HG03097 (cell line): Measurements from ENCODE around the gene GARIN5A.

Source experiments
- ATAC-seq: cut with Tn5 transposase; IDR thresholded peaks from one replicate; pipeline ENCODE4 v1.9.1; 2021; ENCODE audit not compliant: unreplicated experiment, low FRiP score

The GARIN5A gene

DNA sequence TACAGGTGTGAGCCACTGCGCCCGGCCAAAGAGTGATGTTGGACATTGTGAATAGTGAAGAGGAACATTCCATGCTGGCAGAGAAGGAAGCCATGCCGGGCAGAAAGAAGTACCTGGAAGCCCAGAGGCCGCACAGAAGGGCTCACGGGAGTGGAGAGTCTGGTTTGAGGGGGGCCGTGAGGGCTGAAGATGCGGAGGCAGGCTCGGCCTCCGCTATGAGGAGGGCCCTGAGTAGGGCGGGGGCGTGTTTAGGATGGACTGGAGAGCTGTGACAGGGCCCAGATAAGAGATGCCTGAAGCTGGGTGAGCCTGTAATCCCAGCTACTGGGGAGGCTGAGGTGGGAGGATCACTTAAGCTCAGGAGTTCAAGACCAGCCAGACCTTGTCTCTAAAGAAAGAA lies 32.7 kb upstream of the GARIN5A start:
- no peak for ATAC-seq

DNA sequence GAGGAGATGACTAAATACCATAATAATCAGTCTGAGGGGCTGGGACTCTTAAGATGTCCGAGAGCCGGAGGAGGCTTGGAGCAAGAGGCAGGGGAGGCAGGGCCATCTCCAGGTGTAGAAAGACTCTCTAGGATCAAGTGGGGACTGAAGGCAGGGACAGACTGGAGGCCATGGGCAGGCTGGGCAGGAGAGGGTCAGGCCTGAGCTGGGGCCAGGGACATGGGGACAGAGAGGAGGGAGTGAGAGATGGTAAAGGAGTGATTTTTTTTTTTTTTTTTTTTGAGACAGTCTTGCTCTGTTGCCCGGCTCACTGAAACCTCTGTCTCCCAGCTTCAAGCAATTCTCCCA lies 32.2 kb upstream of the GARIN5A start:
- ATAC-seq = no peak

DNA sequence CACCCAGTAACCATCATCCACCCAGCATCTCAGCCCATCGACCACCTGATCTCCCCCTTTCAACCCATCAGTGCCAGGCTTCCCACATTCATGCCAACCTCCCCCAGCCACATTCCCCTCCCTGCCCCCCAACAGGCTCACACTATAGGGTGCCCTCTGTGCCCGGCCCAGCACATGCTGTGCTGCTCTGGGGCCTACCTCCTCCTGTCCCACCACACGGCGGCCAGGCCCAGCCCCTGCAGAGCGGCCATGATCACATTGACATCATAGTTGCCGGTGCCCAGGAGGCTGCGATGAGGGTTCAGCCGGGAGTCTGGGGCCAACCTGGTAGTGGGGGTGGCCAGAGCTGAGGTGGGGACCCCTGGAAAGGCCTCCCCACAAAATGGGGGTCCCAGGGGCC lies 30.7 kb upstream of the GARIN5A start:
- no peak for ATAC-seq

DNA sequence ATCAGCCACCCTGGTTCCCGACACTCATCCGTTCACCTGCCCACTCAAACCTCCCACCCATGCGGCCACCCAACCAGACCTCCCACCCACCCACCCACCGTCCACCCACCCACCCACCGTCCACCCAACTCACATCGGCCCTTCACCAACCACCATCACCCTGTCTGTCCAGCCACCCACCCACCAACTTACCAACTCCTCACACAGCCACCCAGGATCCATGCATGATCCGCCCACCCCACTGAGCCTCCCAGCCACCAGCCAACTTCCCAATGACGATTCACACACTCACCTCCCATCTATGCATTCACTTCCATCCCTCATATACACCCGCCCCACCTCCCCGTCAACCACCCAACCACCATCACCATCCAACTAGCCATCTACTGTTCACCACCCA lies 30.1 kb upstream of the GARIN5A start:
- ATAC-seq = no peak

DNA sequence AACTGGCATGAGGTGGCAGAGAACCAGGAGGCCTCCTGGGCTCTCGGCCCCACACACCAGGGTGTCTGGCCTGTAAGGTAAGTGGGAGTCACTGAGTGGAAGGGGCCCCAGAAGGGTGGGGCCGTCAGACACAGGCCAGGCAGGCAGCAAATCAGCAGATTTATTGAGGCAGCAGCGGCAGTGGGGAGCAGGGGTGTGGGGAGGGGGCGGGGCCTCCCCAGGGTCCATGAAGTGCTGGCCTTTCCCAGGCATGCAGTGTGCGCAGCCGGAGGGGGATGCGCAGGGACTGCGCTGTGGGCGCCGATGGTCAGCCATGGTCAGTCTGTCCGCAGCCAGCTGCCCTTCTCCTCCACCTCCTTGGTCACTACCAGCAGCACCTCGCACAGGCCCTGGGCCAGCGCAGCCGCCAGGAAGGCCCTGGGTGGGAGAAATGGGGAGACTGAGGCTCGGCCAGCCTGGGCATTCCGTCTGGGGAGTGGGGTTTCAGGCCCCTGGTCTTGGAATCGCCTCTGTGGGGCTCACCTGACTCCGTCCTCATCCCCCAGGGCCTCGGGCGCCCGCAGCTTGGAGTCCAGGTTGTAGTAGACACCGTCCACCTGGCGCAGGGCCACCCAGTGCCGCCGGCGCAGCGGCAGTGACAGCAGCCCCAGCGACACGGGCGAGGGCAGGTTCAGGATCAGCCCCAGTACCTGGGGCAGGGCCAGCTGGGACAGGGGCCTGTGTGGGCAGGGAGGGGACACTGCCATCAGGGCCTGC lies 29.4 kb upstream of the GARIN5A start:
- no peak for ATAC-seq

DNA sequence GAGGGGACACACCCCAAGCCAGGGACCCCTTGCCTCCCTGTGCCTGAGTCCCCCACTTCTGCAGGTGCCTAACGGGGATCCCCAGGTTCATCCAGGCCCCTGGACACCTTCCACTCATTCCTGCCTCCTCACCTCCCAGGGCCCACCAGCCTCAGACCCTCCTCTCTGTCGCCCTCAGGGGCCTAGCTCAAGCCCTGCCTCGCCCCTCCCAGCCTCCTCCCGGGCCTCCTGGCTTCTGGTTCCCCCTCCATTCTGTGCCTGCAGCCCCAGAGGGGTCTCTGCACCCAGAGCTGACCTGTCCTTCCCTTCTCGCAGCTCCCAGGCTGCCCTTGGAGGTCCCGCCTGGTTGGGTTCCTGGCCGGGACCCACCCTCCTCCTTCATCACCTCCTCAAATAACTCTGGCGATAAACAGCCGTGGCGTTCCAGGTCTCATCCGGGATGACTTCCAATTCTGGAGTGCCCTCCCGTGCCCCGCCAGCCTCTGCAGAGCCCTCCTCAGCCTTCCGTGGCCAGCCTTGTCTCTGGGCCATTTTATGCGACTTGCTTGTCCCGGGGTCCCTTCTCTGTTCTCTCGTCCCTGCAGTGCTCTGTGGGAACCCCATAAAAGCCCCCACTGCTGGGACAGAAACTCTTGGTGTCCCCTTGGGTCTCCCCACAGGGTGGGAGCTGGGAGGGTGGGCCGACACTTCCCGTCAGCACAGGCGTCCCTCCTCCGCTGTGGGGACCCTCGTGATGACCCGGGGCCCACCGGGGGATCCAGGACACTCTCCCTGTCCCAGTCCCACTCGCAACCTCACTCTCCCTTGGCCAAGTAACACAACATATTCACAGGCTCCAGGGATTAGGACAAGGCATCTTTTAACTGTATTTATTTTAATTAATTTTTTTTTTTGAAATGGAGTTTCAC lies 25.2 kb upstream of the GARIN5A start:
- ATAC-seq = no peak

DNA sequence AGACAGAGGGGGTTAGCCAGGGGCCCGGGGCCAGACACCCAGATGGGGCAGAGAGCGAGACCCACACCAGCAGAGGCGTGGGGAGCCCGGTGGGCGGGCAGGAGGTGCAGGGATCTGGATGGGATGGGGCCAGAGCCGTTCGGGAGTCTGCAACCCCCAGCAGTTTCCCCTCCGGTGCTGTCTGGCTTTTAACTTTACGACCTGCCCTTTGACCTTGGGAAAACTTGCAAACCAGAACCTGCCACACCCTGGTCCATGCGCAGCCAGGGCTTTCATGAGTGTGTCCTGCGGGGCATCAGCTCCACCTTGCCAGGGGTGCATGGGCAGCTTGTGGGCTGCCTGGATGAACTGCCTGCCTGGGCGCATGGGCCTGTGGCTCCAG lies 24.5 kb upstream of the GARIN5A start:
- ATAC-seq = no peak

DNA sequence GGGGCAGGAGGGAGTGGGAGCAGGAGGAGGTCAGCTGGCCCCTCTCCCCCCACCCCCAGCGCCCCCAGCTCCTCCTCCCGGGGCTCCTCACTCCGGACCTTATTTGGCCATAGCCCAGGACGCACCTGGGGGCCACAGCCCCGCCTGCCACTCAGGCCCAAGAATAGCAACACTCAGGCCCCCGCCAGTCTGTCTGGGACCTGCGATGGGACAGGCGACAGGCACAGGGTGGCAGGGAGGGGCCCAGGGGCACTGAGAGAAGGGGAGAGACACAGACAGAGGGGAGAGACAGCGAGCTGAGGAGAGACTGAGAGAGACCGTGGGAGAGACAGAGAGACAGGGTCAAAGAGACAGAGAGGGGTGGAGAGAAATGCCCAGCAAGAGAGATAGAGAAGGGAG lies 24.1 kb upstream of the GARIN5A start:
- ATAC-seq = no peak

DNA sequence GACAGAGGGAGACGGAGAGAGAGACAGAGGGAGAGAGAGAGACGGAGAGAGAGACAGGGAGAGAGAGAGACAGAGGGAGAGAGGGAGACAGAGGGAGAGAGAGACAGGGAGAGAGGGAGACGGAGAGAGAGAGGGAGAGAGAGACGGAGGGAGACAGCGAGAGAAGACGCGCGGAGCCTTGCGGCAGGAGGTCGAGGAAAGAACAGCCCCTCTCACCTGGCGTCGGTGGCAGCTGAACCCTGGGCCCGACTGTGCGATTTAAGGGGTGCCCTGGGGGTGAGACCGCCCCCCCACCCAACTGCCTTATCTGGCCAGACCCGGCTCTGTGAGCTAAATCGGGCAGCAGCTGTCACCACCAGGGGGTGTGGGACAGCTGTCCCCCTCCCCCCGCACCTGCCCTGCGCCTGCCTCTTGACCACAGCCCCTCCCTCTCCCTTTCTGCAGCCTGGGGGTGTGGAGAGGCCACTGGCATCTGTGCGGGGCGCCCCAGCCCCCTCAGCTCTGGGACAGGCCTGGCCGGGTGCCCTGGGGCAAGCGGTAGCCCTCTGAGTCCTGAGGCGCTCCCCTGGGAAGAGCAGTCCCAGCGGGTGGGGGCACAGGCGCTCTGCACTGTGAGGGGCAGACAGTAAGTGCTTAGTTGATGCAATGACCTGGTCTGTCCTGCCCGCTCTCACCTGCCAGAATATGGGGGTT lies 23.6 kb upstream of the GARIN5A start:
- ATAC-seq = no peak

DNA sequence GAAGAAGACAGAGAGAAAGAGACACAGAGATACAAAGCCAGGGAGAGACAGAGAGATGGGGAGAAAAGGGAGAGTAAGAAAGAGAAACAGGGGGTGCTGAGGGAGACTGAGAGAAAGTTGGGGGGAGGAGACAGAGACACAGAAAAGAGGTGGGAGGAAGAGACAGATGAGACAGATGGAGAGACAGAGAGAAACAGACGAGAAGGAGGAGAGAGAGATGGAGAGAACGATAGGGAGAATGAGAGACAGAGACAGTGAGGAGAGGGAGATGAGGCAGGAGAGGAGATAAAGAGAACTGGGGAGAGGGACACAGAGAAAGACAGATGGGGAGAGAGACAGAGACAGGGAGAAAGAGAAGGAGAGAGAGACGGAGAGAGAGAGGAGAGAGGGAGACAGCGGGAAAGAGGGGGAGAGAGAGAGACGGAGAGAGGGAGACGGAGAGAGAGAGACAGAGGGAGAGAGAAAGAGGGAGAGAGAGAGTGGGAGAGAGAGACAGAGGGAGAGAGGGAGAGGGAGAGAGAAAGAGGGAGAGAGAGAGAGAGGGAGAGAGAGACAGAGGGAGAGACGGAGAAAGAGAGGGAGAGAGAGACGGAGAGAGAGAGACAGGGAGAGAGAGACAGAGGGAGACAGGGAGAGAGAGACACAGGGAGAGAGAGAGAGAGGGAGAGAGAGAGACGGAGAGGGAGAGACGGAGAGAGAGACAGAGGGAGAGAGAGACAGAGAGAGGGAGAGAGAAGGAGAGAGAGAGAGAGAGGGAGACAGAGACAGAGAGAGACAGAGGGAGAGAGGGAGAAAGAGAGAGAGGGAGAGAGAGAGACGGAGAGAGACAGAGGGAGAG lies 21.8 kb upstream of the GARIN5A start:
- no peak for ATAC-seq

DNA sequence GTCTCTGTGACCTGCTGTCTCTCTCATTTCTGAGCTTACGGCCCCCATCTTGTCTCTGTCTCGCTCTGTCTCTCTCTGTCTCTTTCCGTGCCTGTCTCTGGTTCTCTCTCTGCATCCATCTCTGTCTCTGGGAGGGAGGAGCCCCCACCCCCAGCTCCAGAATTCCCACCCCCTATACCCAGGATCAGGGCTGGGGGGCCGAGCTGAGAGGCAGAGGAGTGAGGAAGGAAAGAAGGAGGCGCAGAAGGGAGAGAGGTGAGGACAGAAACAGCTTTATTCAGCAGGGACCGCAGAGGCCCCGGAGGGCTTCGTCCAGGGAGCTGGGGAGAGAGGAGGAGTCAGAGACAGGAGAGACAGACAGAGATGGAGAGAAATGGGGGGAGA lies 20.4 kb upstream of the GARIN5A start:
- ATAC-seq = no peak

DNA sequence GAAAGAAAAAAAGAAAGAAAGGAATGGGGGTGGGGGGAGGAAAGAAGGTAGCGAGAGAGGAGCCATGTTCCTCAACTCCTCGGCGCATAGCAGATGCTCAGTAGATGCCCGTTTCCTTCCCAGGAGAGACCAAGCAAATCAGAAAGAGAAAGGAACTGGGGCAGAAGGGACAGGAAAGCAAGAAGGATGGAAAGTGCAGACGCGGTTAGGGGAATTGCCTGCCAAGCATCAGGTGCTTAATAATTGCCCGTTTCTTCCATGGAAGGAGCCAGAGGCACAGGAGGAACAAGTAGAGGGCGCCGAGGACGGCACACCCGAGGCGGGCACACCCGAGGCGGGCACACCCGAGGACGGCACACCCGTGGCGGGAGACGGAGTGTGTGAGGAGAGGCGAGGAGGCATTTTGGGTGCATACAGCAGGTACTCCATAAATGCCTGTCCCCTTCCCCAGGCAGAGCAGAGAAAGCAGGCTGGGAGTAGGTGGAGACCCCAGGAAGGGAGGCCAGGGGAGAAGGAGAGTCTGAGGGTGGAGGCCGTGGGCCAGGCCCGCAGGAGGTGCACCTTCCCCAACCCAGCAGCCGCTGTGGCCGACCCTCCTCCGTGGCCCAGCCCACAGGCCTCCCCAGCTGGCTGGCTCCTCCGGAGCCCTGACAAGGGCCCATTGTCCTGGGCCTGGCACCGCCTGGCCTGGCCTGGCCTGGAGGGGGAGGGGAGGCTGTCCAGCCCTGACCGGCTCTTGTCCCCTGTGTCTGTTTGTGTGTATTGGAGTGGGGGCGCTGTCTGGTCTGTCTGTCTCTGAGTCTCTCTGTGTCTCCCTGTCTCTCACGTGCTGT lies 19.8 kb upstream of the GARIN5A start:
- no peak for ATAC-seq

DNA sequence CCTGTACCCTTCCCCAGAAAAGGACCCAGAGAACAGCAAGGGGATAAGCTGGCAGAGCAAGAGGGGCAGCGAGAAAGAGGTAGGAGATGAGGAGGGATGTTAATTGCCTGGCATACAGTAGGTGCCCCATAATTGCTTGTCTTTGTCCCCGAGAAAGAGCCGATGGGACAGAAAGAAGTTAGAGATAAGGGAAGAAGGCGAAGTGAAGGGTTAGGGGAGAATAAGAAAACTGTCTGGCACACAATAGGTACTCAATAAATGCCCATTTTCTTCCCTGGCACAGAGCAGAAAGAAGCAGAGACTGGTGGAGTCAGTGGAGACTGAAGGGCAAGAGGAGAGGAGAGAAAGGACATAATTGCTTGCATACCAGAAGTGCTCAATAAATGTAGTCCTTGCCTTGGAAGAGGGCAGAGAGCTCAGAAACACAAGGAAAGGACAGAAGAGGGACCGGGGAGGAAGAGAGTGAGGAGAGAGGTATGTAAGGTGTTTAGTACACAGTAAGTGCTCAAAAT lies 18.4 kb upstream of the GARIN5A start:
- no peak for ATAC-seq

DNA sequence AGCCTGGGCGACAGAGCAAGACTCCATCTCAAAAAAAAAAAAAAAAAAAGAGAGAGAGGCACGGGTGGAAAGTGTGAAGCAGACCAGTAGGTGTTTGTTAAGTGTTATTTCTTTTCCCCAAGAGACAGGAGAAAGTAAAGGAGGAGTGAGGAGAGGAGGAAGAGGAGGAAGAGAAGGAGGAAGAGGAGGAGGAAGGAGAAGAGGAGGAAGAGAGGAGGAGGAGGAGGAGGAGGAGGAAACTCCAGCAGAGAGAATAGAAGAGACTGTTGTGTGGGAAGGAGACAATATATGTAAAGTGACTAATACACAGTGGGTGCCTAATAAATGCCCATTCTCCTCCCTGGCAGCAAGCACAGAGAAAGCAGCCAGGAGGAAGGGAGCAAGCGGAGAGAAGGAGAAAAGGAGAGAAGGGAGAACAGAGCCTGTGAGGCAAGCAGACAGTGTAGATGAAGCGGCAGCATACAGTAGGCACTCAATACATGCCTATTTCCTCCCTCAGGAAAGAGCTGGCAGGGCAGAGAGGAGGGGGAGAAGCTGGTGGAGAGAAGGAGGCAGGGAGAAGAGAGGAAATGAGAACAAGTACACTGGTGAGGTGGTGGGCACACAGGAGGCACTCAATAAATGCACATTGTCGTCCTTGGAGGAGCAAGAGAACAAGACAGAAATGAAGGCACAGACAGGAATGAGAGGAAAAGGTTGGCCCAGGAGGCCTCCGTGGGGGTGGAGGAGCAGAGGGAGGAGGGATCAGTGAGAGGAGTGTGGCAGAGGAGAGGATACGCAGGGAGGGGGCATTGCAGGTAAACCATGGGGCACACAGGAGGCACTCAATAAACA lies 17.8 kb upstream of the GARIN5A start:
- ATAC-seq = no peak

DNA sequence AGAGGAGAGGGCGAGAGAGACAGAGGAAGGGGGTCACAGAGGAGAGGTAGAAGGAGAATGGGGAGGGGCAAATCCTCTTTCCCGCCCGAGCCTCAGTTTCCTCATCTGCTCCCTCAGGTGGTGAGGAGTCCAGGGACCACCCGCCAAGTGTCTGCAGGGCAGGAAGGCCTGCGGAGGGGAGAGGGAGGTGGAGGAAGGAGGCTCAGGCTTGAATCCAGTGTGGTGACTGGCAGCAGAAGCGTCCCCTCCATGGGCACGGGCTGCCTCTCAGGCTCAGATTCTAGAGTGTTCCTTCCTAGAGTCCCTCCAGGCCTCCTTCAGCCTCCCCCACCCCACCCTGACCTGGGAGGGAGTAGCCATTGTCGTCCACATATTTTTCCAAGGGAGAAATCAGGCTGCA lies 16.5 kb upstream of the GARIN5A start:
- ATAC-seq = no peak

DNA sequence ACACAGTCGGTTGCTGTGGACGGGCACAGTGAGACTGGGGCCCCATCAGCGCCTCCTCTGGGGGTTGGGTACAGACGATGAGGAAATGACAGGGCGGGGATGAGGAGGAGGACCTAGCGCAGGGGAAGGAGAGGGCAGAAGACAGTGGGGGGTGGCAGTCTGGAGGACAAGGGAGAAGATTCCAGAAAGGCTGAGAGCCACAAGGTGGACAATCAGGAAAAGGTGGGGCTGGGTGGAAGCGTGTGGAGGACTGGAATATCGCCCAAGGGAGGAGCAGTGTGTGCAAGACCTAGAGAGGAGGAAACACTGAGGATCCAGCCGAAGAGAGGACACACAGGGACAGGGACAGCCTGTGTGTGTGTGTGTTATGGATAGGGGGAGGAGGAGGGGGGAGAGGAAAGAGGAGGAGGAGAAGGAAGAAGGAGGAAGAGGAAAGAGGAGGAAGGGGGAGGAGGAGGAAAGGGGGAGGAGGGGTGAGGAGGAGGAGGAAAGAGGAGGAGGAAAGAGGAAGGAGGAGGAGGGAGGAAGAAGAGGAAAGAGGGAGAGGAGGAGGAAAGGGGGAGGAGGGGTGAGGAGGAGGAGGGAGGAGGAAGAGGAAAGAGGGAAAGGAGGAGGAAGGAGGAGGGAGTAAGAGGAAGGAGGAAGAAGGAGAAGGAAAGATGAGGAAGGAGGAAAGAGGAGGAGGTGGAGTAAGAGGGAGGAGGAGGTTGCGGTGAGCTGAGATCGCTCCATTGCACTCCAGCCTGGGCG lies 15.8 kb upstream of the GARIN5A start:
- ATAC-seq = no peak

DNA sequence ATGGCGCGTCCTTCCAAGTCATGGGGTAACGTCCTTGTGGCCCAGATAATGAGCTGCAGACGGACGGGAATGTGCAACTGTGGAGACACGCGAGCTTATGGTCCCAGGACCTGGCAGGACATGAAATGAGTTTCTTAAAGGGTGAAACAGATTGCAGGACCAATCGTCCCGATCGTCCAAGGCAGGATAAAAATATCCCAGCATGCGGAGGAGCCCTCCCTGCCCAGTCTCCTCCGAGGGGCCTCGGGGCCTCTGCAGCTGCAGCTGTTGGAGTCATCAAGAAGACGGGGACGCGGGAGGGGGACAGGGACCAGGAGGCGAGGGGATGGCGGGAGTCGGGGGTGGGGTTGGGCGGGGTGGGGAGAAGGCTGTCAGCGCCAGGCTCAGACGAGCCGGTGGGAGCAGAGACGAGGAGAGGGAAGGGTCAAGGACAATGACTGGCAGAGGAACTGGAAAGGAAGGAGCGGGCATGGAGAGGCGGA lies 14.4 kb upstream of the GARIN5A start:
- no peak for ATAC-seq

DNA sequence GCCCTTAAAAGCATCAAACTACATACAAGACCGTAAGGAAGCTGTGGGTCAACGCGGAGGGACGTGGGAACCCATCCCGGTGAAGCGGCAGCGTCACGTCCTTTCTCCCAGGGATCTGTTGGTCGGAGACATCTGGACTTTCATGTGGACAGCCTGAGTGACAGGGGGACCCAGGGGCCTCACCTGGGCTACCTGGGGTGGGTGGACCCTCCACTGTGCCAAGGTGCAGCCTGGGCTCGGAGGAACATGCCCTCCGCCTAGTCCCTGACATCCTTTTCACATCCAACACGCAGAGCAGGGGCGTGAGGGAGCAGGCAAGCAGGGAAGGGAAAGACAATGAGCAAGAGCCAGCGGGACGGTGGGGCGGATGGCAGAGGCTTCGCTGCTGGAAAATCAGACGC lies 13.8 kb upstream of the GARIN5A start:
- no peak for ATAC-seq
